CD8-positive, alpha-beta memory T cell (primary cell): ENCODE data around the gene SLC38A8. TPM values are rescaled to one million over a fixed set of nuclear protein-coding genes. Genes with fewer than 3 reads are reported as not detected.

Experiments used
- CTCF ChIA-PET: fragments of 350-600 bp; sonication (Branson Sonifier 250); formaldehyde crosslinking; loops from one replicate; lab custom pipeline; 2021; ENCODE audit warnings: antibody characterized with exemption; lab: Charles Lee
- POLR2A ChIA-PET: fragments of 350-600 bp; sonication (Branson Sonifier 250); formaldehyde crosslinking; loops from one replicate; lab custom pipeline; 2021; ENCODE audit warnings: antibody characterized with exemption; lab: Charles Lee
- DNase-seq, 5 donors: peaks; one replicate each; pipeline versions ENCODE4 v3.0.0 to v3.0.0-alpha.2; 2020 to 2022; ENCODE audit warnings: mixed read lengths in 1 of 5
- H3K27ac ChIP-seq: one replicate; pipeline ENCODE4 v1.7.0; 2013; ENCODE audit warnings: low read depth, mild to moderate bottlenecking, low read length, moderate library complexity
- H3K27me3 ChIP-seq: 2 replicates; pipeline ENCODE4 v1.7.0; 2013; ENCODE audit warnings: low read length, mild to moderate bottlenecking; ENCODE audit not compliant: insufficient read depth, poor library complexity, severe bottlenecking
- H3K36me3 ChIP-seq: 2 replicates; pipeline ENCODE4 v1.7.0; 2013; ENCODE audit warnings: mild to moderate bottlenecking, low read length, moderate library complexity; ENCODE audit not compliant: insufficient read depth
- H3K4me1 ChIP-seq: 2 replicates; pipeline ENCODE4 v1.7.0; 2013; ENCODE audit warnings: mild to moderate bottlenecking, low read length, moderate library complexity; ENCODE audit not compliant: insufficient read depth
- H3K4me3 ChIP-seq: 2 replicates; pipeline ENCODE4 v1.7.0; 2013; ENCODE audit warnings: mild to moderate bottlenecking, low read length
- H3K9me3 ChIP-seq: 2 replicates; pipeline ENCODE4 v1.7.0; 2013; ENCODE audit warnings: mild to moderate bottlenecking, low read length
- H3K27ac Mint-ChIP-seq, 8 donors: one replicate each; pipeline ENCODE4 v1.8.0; 2020 to 2021; ENCODE audit warnings: mixed read lengths in 8 of 8, mild to moderate bottlenecking in 6 of 8, inconsistent platforms in 3 of 8, moderate library complexity in 3 of 8
- H3K27me3 Mint-ChIP-seq, 2 donors: one replicate each; pipeline ENCODE4 v1.8.0; 2020 to 2021; ENCODE audit warnings: mixed read lengths in 2 of 2, mild to moderate bottlenecking in 1 of 2, moderate library complexity in 1 of 2
- H3K36me3 Mint-ChIP-seq, 3 donors: one replicate each; pipeline ENCODE4 v1.8.0; 2020 to 2021; ENCODE audit warnings: mixed read lengths in 3 of 3, inconsistent platforms in 1 of 3, mild to moderate bottlenecking in 1 of 3
- H3K4me1 Mint-ChIP-seq, 3 donors: one replicate each; pipeline ENCODE4 v1.8.0; 2020 to 2021; ENCODE audit warnings: mixed read lengths in 3 of 3, inconsistent platforms in 1 of 3, mild to moderate bottlenecking in 1 of 3
- H3K4me3 Mint-ChIP-seq, 7 donors: one replicate each; pipeline ENCODE4 v1.8.0; 2020 to 2021; ENCODE audit warnings: mixed read lengths in 7 of 7, mild to moderate bottlenecking in 6 of 7, moderate library complexity in 4 of 7, inconsistent platforms in 2 of 7
- H3K9me3 Mint-ChIP-seq, 5 donors: one replicate each; pipeline ENCODE4 v1.8.0; 2020 to 2022; ENCODE audit warnings: mixed read lengths in 5 of 5, mild to moderate bottlenecking in 3 of 5, moderate library complexity in 2 of 5, inconsistent platforms in 1 of 5
- polyA plus RNA-seq: library from polyadenylated mRNA; unstranded; fragments of 300-500 nt; fragmentation: Illumina TruSeq; gene quantifications from one replicate; pipeline ENCODE4 v1.2.3, GENCODE V29; 2021
- total RNA-seq, 2 experiments: library from RNA; stranded (reverse); gene quantifications; one replicate each; pipeline ENCODE4 v1.2.3, GENCODE V29; 2021

Gene SLC38A8
- total and polyA plus RNA-seq, 3 experiments from 2014 or later, result not detected

DNA sequence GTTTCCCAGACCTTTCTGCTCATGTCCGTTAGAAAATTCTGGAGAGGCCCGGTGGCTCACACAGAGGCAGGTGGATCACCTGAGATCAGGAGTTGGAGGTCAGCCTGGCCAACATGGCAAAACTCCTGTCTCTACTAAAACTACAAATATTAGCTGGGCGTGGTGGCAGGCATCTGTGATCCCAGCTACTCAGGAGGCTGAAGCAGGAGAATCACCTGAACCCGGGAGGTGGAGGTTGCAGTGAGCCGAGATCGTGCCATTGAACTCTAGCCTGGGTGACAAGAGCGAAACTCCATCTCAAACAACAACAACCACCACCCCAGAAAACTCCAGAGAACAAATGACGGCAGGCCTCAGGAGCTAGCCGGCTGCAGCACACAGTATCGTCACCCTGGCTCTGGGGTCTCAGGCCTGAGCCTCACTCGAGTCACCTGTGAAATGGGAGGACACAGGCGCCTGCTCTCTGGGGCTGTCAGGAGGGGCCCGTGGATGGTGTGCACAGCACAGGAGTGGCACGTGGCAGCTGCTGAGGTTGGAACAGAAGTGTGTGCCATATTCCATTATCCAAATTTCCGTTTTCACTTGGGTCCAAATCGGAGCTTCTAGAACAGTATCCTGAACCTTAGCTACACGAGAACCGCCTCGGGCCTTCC, 3.3 kb upstream of the SLC38A8 start:
- Histone ChIP-seq H3K4me3 (no peak overlapping the region), H3K9me3 (no peaks in the 10 kb centered on the region), H3K27me3 (no peaks in the 10 kb centered on the region), H3K27ac (no peak overlapping the region), H3K4me1 (no peaks in the 10 kb centered on the region), H3K36me3 (peaks cover 4% of the 10 kb centered on the region)
- ChIA-PET POLR2A (no interaction called here), CTCF (no interaction called here)
- no peaks in the 10 kb centered on the region for H3K9me3 Mint-ChIP-seq
- H3K4me1 Mint-ChIP-seq, result peaks cover 0 to 14% (median 4%) of the 10 kb centered on the region in 3 donors
- DNase-seq, result no peak
- no peak overlapping the region for H3K27ac Mint-ChIP-seq
- H3K36me3 Mint-ChIP-seq, result peaks cover 0 to 27% (median 7%) of the 10 kb centered on the region in 3 donors
- no peak overlapping the region for H3K4me3 Mint-ChIP-seq
- H3K27me3 Mint-ChIP-seq, result peaks cover 3 to 9% of the 10 kb centered on the region in 2 donors

DNA sequence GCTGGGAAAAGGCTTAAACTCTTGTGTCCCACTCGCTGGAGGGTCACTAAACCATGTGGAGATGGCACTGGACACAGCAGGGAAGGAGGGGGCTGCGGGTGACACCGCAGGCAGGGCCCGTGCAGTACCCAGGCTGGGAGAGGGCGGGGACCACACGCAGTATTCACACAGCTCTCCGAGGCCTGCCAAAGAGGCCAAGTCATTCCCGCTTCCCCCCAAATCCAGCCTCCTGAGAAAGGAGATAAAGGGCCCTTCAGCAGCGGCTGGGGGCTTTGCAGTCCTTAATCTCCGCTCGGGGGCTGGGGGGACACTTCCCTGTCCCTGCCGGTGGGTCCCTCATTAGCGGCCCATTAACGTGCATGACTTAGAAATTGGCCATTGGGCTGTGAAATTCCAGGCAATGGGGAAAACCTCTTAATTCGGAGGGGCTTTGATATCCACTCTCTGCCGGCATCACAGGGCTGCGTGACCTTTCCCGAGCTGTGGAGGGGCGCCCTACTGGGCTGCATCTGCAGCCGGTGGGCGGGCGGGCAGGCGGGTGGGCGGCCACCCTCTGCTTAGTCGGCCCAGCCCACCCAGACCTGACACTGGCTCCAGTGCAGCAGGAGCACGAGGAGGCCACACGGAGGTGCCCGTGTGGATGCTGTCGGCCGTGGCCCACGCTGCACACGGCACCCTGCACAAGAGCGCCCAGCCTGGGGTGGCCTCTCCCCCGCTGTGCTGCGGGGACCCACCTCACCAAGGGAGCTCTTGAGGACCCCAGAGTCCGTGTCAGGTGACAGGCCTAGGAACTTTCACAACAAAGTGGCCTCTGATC, 2.6 kb upstream of the SLC38A8 start:
- no peak overlapping the region for H3K27ac Mint-ChIP-seq
- no peak for DNase-seq
- peaks cover 0 to 14% (median 4%) of the 10 kb centered on the region in 3 donors for H3K4me1 Mint-ChIP-seq
- H3K4me1 ChIP-seq, result no peaks in the 10 kb centered on the region
- H3K9me3 Mint-ChIP-seq, result no peaks in the 10 kb centered on the region
- peaks cover 0 to 23% (median 2%) of the 10 kb centered on the region in 3 donors for H3K36me3 Mint-ChIP-seq
- no peak overlapping the region for H3K4me3 Mint-ChIP-seq
- ChIA-PET CTCF (no interaction called here), POLR2A (no interaction called here)
- no peaks in the 10 kb centered on the region for H3K27me3 ChIP-seq
- no peaks in the 10 kb centered on the region for H3K9me3 ChIP-seq
- peaks cover 4% of the 10 kb centered on the region for H3K36me3 ChIP-seq
- H3K4me3 ChIP-seq, result no peak overlapping the region
- no peak overlapping the region for H3K27ac ChIP-seq
- peaks cover 3 to 9% of the 10 kb centered on the region in 2 donors for H3K27me3 Mint-ChIP-seq

DNA sequence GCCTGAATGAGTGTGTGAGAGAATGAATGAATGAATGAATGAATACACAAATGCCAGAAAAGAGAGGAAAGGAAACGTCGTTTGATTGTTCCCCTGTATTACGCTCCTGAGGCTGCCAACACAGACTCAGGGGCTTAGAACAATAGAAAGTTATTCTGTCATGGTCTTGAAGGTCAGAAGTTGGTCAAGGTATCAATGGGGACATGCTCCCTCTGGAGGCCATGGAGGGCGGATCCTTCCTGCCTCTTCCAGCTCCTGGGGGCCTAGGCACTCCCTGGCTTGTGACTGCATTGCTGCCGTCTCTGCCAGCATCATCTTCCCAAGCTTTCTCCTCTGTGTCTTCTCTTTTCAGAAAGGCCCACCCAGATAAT, 1.5 kb upstream of the SLC38A8 start:
- Mint-ChIP-seq H3K36me3 (peaks cover 0 to 12% (median 2%) of the 10 kb centered on the region in 3 donors), H3K27ac (no peak overlapping the region), H3K4me1 (peaks cover 0 to 14% (median 4%) of the 10 kb centered on the region in 3 donors), H3K27me3 (peaks cover 3 to 9% of the 10 kb centered on the region in 2 donors), H3K4me3 (no peak overlapping the region), H3K9me3 (no peaks in the 10 kb centered on the region)
- no peak for DNase-seq
- no peak overlapping the region for H3K4me3 ChIP-seq
- H3K27ac ChIP-seq, result no peak overlapping the region
- POLR2A ChIA-PET, result no interaction called here
- no peaks in the 10 kb centered on the region for H3K27me3 ChIP-seq
- H3K9me3 ChIP-seq, result no peaks in the 10 kb centered on the region
- no peaks in the 10 kb centered on the region for H3K4me1 ChIP-seq
- CTCF ChIA-PET, result no interaction called here
- H3K36me3 ChIP-seq, result no peaks in the 10 kb centered on the region

DNA sequence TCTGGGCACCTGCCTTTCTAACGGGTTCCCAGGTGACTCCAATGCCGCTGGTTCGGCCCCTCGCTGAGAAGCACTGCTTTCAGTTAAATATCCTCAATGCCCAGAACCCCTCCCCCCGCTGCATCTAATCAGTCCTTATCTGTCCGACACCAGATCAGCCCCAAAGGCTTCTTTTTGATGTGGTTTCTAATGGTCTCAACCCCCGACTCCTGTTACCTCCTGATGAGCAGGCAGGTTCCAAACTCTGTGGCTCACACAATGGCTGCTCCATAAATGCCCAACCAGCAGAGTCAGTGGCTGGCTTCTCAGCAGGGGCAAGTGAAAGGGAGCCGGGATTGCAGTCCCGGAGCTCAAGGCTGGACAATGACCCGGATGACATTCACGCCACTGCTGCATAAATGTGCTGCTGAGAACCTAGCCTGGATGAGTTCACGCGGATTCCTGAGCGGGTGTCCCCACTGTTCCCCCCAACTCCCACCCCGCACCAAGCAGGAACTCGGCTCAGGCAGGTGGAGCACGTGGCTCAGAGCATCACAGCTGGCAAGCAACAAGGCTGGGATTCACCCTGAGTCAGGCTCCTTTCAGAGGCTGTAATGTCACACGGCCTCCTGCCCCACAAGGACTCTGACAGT, 1.0 kb upstream of the SLC38A8 start:
- Histone ChIP-seq H3K27ac (no peak overlapping the region), H3K27me3 (no peaks in the 10 kb centered on the region), H3K9me3 (no peaks in the 10 kb centered on the region), H3K4me3 (no peak overlapping the region), H3K4me1 (no peaks in the 10 kb centered on the region), H3K36me3 (no peaks in the 10 kb centered on the region)
- H3K9me3 Mint-ChIP-seq, result no peaks in the 10 kb centered on the region
- no peak overlapping the region for H3K27ac Mint-ChIP-seq
- ChIA-PET POLR2A (no interaction called here), CTCF (no interaction called here)
- peaks cover 0 to 14% (median 4%) of the 10 kb centered on the region in 3 donors for H3K4me1 Mint-ChIP-seq
- H3K36me3 Mint-ChIP-seq, result peaks cover 0 to 8% (median 2%) of the 10 kb centered on the region in 3 donors
- DNase-seq, result no peak
- H3K4me3 Mint-ChIP-seq, result no peak overlapping the region
- peaks cover 4 to 10% of the 10 kb centered on the region in 2 donors for H3K27me3 Mint-ChIP-seq

DNA sequence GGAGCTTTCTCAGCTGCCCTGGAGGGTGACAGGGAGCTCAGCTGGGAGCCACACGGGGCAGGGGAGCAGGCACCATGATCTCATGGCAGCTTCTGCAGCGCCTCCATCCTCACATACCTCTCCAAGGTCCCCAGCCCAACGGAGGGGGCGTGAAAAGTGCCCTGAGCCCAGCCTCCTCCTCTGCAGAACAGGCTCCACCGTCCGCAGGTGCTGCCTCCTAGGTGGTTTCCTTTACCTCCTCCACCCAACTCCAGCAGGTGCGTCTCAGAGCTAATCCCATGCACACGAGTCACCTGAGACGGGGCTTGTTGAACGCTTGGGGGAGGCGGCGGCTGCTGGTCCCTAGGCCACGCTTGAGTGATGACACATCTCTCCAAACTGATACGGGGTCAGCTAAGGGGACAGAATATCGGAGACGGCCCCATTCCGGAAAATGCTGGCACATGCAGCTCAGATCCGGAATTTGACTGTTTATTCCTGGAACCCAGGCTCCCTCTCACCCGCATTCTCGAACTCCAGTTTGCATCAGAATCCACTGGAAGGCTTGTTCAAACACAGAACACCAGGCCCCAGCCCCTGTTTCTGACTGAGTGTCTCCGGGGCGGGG, 387 bp upstream of the SLC38A8 start:
- H3K4me3 Mint-ChIP-seq, result no peak overlapping the region
- Histone ChIP-seq H3K4me1 (no peaks in the 10 kb centered on the region), H3K27ac (no peak overlapping the region), H3K36me3 (no peaks in the 10 kb centered on the region), H3K27me3 (no peaks in the 10 kb centered on the region), H3K4me3 (no peak overlapping the region), H3K9me3 (no peaks in the 10 kb centered on the region)
- H3K4me1 Mint-ChIP-seq, result peaks cover 0 to 14% (median 4%) of the 10 kb centered on the region in 3 donors
- DNase-seq, result no peak
- peaks cover 9 to 11% of the 10 kb centered on the region in 2 donors for H3K27me3 Mint-ChIP-seq
- H3K9me3 Mint-ChIP-seq, result no peaks in the 10 kb centered on the region
- CTCF ChIA-PET, result no interaction called here
- H3K27ac Mint-ChIP-seq, result no peak overlapping the region
- H3K36me3 Mint-ChIP-seq, result peaks cover 0 to 2% (median 2%) of the 10 kb centered on the region in 3 donors
- POLR2A ChIA-PET, result no interaction called here

DNA sequence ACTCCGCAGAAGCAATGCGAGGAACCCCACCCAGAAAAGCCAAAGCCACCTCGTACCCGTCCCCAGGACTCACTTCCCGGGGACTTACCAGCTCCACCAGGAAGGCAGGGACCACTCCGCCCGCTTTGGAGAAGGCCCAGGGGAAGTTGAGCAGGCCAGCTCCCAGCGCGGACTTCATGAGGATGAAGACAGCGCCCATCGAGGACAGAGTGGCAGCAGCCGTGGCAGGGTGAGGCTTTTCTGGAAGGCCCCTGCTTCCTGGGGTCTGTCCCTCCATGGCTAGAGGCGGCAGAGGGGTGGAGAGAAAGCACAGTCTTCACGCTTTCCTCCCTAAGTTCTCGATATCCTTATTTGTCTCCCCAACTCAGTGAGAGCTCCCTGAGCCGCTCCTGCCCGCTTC, 714 bp downstream of the SLC38A8 start:
- no peak overlapping the region for H3K27ac Mint-ChIP-seq

DNA sequence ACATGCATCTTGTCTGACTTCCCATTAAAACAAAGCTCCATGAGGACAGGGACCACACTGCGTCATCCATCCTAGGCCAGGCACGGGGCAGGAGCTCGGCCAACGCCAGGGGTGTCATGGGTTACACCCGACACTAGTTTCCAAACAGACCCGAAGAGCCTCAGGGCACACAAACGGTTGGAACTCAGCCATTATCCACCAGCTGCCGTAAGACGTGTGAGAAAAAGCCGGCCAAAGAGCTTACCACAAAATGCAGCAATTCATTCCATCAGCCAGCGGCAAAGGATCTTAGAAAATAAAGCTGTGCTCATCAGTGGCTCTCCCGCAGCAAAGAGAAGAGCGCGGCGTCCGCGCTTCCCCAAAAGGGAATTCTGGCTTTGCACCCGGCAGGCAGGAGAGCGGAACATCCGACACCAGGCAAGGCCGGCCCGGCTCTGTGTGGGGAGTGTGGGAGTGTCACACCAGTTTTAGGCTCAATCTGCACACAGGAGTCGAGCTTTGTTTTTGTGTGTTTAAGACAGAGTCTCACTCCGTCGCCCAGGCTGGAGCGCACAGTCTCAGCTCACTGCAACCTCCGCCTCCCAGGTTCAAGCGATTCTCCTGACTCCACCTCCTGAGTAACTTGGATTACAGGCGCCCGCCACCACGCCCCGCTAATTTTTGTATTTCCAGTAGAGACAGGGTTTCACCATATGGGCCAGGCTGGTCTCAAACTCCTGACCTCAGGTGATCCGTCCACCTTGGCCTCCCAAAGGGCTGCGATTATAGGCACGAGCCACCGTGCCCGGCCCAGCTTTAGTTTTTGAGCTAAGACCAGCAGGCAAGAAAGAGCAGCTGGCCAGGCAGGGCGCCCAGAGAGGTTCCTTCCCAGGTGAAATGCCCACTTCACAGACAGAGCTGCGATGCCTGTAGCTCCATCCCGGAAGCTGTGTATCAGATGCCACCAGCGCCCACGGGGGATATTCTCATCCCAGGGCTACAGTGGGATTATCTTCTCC, 1.5 kb downstream of the SLC38A8 start:
- Mint-ChIP-seq H3K4me1 (peaks cover 0 to 14% (median 4%) of the 10 kb centered on the region in 3 donors), H3K27me3 (peaks cover 9 to 12% of the 10 kb centered on the region in 2 donors), H3K36me3 (no peaks in the 10 kb centered on the region), H3K4me3 (no peak overlapping the region), H3K27ac (no peak overlapping the region), H3K9me3 (no peaks in the 10 kb centered on the region)
- ChIA-PET CTCF (no interaction called here), POLR2A (no interaction called here)
- Histone ChIP-seq H3K36me3 (no peaks in the 10 kb centered on the region), H3K4me3 (no peak overlapping the region), H3K27me3 (no peaks in the 10 kb centered on the region), H3K9me3 (no peaks in the 10 kb centered on the region), H3K27ac (no peak overlapping the region), H3K4me1 (no peaks in the 10 kb centered on the region)
- DNase-seq, result no peak

More for the DNA sequence above, 714 bp downstream of the SLC38A8 start:
- Histone ChIP-seq H3K4me3 (no peak overlapping the region), H3K4me1 (no peaks in the 10 kb centered on the region), H3K9me3 (no peaks in the 10 kb centered on the region), H3K27me3 (no peaks in the 10 kb centered on the region), H3K27ac (no peak overlapping the region), H3K36me3 (no peaks in the 10 kb centered on the region)
- Mint-ChIP-seq H3K4me3 (no peak overlapping the region), H3K4me1 (peaks cover 0 to 14% (median 4%) of the 10 kb centered on the region in 3 donors), H3K27me3 (peaks cover 9 to 11% of the 10 kb centered on the region in 2 donors), H3K9me3 (no peaks in the 10 kb centered on the region), H3K36me3 (no peaks in the 10 kb centered on the region)
- ChIA-PET CTCF (no interaction called here), POLR2A (no interaction called here)
- DNase-seq, result no peak
